Skeletal muscle tissue (tissue), 4 donors: Measurements from ENCODE around the gene GRHL3. TPM values are rescaled to one million over a fixed set of nuclear protein-coding genes. Genes with fewer than 3 reads are reported as not detected.
A peak's percentile ranks its signal among the peaks of the same experiment; 100 is the strongest.

Source experiments
- H3K27ac ChIP-seq: one replicate; pipeline ENCODE4 v1.7.0; 2013; ENCODE audit warnings: mild to moderate bottlenecking, low read depth, low read length, inconsistent platforms
- H3K27me3 ChIP-seq, 3 donors: one replicate each; pipeline ENCODE4 v1.7.0; 2013; ENCODE audit warnings: low read length in 3 of 3; ENCODE audit not compliant: control insufficient read depth in 3 of 3, insufficient read depth in 3 of 3
- H3K36me3 ChIP-seq, 3 donors: one replicate each; pipeline ENCODE4 v1.7.0; 2013; ENCODE audit warnings: low read length in 3 of 3; ENCODE audit not compliant: control insufficient read depth in 3 of 3, insufficient read depth in 3 of 3
- H3K4me1 ChIP-seq, 3 donors: one replicate each; pipeline ENCODE4 v1.7.0; 2013; ENCODE audit warnings: low read length in 3 of 3, mild to moderate bottlenecking in 3 of 3; ENCODE audit not compliant: control insufficient read depth in 3 of 3, insufficient read depth in 3 of 3
- H3K4me3 ChIP-seq, 3 donors: one replicate each; pipeline ENCODE4 v1.7.0; 2013; ENCODE audit warnings: low read length in 3 of 3
- H3K9ac ChIP-seq, 3 donors: one replicate each; pipeline ENCODE4 v1.7.0; 2013; ENCODE audit warnings: low read length in 3 of 3, mild to moderate bottlenecking in 3 of 3, moderate library complexity in 2 of 3, low read depth in 1 of 3
- H3K9me3 ChIP-seq, 3 donors: one replicate each; pipeline ENCODE4 v1.7.0; 2013; ENCODE audit warnings: low read length in 3 of 3; ENCODE audit not compliant: control insufficient read depth in 3 of 3
- total RNA-seq: library from RNA; depleted of rRNA; stranded (reverse); fragments of >200 nt; gene quantifications from one replicate; pipeline ENCODE4 v1.2.3, GENCODE V29; 2014
- donor health status: Osteomylitis.

The GRHL3 gene
- total RNA-seq, 1 donor from 2014 or later: not detected

DNA sequence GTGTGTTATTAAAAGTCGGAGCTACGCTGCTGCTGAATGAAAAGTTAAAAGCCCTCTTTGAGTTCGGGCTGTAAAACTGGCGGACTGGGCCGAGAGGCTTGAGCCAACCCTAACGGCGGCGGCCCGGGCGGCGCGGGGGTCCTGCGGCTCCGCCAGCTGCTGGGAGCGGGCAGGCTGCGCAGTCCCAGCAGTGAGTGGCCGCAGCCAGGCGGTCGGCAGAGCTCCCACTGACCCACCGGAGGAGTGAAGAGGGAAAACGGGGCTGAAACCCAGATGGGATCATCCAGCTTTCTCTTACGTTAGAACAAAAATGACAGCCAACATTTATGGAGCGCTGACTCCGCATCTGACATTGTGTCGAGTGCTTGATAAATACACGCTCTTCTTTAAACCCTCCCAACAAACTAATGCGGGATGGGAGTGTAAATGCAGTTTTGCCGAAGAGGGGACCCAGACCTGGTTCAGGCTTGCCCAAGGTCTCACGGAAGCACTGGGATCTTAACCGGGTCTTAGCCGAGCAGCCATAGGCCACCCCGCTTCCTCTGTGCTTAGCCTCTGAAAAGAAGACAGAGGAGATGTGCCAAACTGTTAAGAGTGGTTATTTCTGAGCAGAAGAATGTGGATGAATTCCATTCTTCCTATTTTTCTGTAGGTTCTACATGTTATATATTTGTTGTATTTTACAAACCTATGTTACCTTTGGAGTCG, 3.5 kb downstream of the GRHL3 start:
- no peaks in the 10 kb centered on the region for H3K9me3 ChIP-seq
- peaks cover 13 to 34% (median 19%) of the 10 kb centered on the region in 3 donors for H3K4me1 ChIP-seq
- H3K9ac ChIP-seq: peak overlapping the region; percentile 76 to 85 (median 76)
- H3K36me3 ChIP-seq: no peaks in the 10 kb centered on the region
- H3K4me3 ChIP-seq: peak overlapping the region; percentile 72 to 76 (median 75)
- H3K27ac ChIP-seq: peak overlapping the region; percentile 33
- H3K27me3 ChIP-seq: peaks cover 5 to 27% (median 12%) of the 10 kb centered on the region in 3 donors

DNA sequence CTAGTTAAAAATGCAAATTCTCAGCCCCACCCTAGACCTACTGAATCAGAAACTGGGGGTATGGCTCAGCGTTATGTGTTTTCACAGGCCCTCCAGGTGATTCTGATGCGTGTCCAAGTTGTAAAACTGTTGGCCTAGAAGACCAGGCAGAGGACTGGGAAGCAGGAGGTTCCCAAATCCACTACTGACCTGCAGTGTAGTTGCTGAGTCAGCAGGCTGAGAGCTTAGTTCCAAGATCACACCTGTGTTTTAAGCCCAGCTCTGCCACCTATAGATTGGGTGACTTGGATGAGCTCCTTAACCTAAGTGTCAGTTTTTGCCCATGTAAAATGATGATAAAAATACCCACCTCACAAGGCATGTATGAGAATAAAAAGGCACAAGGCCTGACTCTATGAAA, 4.1 kb downstream of the GRHL3 start:
- Histone ChIP-seq H3K4me3 (no peak overlapping the region), H3K36me3 (no peaks in the 10 kb centered on the region), H3K27me3 (peaks cover 5 to 26% (median 12%) of the 10 kb centered on the region in 3 donors), H3K27ac (no peak overlapping the region), H3K9ac (no peak overlapping the region), H3K9me3 (no peaks in the 10 kb centered on the region), H3K4me1 (peaks cover 12 to 33% (median 15%) of the 10 kb centered on the region in 3 donors)

DNA sequence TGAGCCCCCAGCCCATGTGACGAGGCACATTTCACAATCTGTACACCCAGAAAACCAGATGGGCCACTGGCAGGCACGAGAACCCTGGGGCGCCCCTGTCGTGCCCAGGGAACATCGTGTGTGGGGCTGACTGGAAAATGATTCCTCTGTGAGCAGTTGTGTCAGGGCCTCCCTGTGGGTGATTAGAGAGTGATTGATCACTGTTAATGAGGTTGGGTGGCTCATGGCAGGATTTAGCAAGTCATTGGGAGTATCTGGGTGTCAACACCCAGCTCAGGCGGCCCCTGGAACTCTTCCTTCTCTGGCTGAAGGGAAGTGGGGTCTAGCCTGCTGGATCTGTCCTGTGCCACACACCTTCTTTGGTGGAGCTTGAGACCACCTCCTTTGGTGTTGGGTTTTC, 5.7 kb downstream of the GRHL3 start:
- Histone ChIP-seq H3K4me1 (peaks cover 4 to 22% (median 10%) of the 10 kb centered on the region in 3 donors), H3K9ac (no peak overlapping the region), H3K27me3 (peaks cover 4 to 13% (median 6%) of the 10 kb centered on the region in 3 donors), H3K36me3 (no peaks in the 10 kb centered on the region), H3K9me3 (no peaks in the 10 kb centered on the region), H3K4me3 (no peak overlapping the region), H3K27ac (no peak overlapping the region)

DNA sequence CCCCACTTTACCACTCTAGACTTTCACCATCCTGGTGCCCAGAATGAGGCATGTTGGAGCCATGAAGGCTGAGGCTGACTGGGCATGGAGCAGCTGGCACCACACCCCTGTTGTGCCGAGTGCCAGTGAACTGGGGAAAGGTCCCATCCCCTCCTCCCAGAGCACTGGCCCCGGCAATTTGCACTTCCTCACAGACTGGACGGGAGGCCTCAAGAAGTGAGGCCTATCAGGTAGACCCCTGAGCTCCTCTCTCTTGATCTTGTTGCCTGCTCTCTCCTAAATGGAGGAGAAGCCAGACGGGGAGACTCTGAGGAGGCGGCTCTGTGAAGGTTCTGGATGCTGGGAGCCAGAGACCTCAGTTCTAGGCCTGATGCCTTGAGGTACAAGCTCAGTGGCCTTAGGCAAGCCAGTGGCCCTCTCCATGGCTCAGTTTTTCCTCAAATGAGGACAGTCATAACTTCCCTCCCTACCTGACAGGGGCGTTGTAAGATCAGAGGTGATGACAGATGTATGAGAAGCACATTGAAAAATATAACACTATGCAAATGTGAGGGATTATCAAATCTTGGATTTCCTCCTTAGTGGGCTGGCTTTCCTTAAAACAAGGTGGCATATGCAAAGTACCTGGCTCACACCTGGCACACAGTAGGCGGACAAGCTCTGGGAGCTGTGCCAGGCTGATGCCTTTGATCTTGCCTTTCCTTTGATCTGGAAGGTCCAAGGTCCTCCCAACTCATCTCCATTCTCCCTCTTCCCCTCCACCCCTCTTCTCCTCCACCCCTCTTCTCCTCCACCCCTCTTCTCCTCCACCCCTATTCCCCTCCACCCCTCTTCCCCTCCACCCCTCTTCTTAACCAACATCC, 6.7 kb downstream of the GRHL3 start:
- H3K27me3 ChIP-seq: peaks cover 0 to 6% (median 5%) of the 10 kb centered on the region in 3 donors
- H3K9ac ChIP-seq: no peak overlapping the region
- H3K9me3 ChIP-seq: no peaks in the 10 kb centered on the region
- H3K27ac ChIP-seq: no peak overlapping the region
- H3K36me3 ChIP-seq: no peaks in the 10 kb centered on the region
- H3K4me3 ChIP-seq: no peak overlapping the region
- peaks cover 4 to 22% (median 10%) of the 10 kb centered on the region in 3 donors for H3K4me1 ChIP-seq

DNA sequence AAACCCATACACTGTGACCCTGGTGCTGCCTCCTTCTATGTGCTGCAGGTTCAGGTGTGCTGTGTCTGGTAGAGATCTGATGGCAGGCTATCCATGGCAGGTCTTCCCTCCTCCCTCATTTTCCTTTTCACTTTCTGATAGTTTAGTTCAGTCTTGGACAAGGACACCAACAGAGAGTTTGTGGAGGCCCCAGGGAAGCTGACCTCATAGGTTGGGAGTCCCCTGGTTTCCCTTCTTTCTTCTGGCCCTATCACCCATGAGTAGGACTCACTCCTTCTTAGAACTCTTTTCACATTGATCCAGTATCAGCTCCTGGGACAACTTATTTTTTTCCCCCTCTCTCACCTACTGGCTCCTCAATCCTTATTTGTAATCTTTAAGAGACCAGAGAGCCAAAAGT, 8.3 kb downstream of the GRHL3 start:
- Histone ChIP-seq H3K9ac (no peak overlapping the region), H3K4me3 (no peak overlapping the region), H3K4me1 (peaks cover 0 to 7% (median 0%) of the 10 kb centered on the region in 3 donors), H3K27me3 (peaks cover 0 to 3% (median 0%) of the 10 kb centered on the region in 3 donors), H3K36me3 (no peaks in the 10 kb centered on the region), H3K27ac (no peak overlapping the region), H3K9me3 (no peaks in the 10 kb centered on the region)

DNA sequence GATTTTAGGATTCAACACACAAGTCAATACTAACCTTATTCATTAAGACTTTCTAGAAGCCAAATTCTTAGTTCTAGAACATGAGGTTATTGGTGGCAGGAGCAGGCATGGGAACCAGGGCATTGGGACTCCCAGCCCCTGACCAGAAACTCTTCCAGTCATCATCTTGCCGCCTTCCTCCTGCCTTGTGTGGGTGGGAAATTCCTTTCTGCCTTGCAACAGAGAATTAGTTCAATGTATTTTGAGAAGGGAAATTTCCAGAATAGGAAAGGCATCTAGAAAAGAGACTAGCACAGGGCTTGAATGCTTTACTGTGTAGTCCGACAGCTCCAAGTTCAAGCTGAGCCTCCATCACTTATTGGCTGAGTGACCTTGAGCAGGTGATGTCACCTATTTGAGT, 8.7 kb downstream of the GRHL3 start:
- no peak overlapping the region for H3K9ac ChIP-seq
- H3K9me3 ChIP-seq: no peaks in the 10 kb centered on the region
- peaks cover 0 to 3% (median 0%) of the 10 kb centered on the region in 3 donors for H3K27me3 ChIP-seq
- H3K36me3 ChIP-seq: no peaks in the 10 kb centered on the region
- no peak overlapping the region for H3K27ac ChIP-seq
- H3K4me3 ChIP-seq: no peak overlapping the region
- peaks cover 0 to 3% (median 0%) of the 10 kb centered on the region in 3 donors for H3K4me1 ChIP-seq

DNA sequence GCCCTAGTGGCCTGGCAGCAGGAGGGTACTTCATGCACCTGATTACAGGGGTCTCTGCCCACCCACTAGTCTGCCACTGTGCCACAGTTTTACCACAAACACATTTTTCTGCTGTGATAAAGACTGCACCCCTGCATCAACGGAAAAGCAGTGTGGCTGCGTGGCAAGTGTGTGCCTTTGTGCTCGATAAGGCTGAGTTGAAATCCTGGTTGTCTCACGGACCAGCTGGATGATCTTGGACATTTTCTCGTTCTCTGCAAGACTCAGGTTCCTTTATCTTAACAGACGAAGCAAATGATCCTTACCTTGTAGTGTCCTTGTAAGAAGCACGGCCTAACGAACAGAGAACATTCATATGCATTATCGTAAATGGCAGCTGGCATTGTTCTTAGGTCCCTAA, 10.2 kb downstream of the GRHL3 start:
- H3K4me1 ChIP-seq: no peaks in the 10 kb centered on the region
- no peak overlapping the region for H3K4me3 ChIP-seq
- no peaks in the 10 kb centered on the region for H3K9me3 ChIP-seq
- H3K36me3 ChIP-seq: no peaks in the 10 kb centered on the region
- H3K27me3 ChIP-seq: peaks cover 0 to 3% (median 0%) of the 10 kb centered on the region in 3 donors
- H3K27ac ChIP-seq: no peak overlapping the region
- no peak overlapping the region for H3K9ac ChIP-seq

DNA sequence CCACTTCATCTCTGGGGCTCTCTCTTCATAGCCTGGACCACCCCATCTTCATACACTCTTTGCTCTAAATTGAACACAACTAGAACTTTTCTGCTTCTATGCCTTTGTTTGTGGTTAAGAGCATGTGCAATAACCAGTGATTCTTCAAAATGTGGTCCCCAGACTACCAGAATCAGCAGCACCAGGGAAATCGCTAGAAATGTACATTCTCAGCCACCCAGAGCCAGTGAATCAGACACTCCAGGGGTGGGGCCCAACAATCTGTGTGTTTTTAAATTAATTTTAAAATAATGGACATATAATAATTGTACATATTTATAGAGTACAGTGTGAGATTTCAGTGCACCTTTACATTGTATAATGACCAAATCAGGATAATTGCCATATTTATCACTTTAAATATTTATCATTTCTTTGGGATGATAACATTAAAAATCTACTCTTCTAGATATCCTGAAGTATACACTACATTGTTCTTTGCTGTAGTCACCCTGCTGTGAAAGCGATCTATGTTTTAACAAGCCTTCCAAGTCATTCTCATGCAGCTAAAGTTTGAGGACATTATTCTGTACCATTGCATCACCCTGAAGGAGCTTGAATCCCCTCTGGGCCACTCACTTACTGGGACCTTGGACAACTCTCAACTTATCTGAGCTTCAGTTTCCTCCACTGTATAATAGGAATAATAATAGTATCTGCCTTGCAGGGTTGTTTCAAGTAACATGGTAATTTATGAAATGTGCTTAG, 10.8 kb downstream of the GRHL3 start:
- Histone ChIP-seq H3K36me3 (no peaks in the 10 kb centered on the region), H3K4me1 (no peaks in the 10 kb centered on the region), H3K27ac (no peak overlapping the region), H3K4me3 (no peak overlapping the region), H3K27me3 (peaks cover 0 to 3% (median 0%) of the 10 kb centered on the region in 3 donors), H3K9me3 (no peaks in the 10 kb centered on the region), H3K9ac (no peak overlapping the region)

DNA sequence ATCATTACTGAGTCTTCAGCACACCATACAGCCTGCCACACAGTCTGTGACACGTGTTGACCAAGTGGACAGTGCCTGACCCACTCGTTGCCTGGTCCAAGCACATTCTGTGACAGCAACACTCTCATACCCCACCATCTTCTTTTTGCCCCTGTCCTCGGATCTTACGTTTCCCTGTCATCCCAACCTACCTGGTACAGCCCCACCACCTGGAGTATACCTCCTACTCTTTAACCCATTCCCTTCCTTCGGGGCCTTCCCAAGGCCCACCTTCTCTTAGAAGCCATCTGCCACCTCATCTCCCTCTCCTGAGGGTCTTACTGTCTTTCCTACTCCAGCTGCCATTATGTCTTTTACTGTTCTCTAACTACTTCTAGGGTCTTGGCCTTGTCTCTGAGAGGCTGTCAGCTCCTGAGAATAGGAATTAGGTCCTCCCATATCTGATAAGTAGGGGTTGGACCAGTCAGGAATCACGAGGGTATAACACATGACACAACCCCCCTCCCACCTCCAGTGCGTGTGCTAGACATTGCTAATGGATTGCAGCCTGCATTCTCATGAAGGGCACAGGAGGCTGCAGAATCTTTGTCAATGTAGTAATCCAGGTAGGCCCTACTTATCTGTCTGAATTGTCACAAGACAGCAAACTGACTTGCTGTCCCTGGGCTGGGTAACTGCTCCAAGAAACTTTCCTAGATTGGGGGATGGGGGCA, 13.0 kb downstream of the GRHL3 start:
- H3K4me3 ChIP-seq: no peak overlapping the region
- no peak overlapping the region for H3K9ac ChIP-seq
- H3K36me3 ChIP-seq: no peaks in the 10 kb centered on the region
- H3K27me3 ChIP-seq: peaks cover 0 to 3% (median 0%) of the 10 kb centered on the region in 3 donors
- no peak overlapping the region for H3K27ac ChIP-seq
- peaks cover 0 to 2% (median 0%) of the 10 kb centered on the region in 3 donors for H3K4me1 ChIP-seq
- no peaks in the 10 kb centered on the region for H3K9me3 ChIP-seq
